Midbrain (tissue), 1 donor: ENCODE data around the gene TK1.
A peak's percentile ranks its signal among the peaks of the same experiment; 100 is the strongest.

Experiments
- DNase-seq: peaks from one replicate; lab custom pipeline; 2025; lab: John Stamatoyannopoulos, UW

Gene TK1

GRCh38 chr17:78133971-78134898 lies 52.6 kb downstream of the TK1 start:
- peak; percentile 31 for DNase-seq

DNA sequence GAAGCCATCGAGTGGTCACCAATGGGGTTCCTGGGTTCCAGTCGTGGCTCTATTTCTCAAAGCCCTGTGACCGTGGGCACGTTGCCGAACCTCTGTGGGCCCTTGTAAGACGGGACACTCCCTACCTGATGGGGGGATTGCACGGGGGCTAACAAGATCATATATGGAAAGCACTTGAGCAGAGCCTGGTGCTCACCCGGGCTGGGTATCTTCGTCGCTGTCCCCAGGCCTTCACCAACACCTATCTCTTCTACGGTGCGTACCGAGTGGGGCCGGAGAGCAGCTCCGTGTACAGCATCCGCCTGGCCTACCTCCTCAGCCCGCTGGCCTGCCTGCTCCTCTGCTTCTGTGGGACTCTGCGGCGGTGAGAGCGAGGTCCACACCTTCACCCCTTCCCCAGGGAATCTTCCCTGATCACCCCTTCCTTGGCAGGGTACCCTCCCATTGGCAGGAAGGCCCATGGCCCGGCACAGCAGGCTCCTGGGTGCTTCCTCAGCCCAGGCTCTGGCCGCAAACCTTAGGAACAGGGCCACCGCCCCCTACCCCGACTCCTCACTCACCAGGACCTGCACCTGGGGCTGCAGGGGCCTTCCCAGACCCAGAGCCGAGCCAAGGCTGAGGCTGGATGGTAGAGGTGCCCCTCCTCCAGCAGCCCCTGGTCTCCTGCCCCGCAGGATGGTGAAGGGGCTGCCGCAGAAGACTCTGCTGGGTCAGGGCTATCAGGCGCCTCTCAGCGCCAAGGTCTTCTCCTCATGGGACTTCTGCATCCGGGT lies 53.5 kb downstream of the TK1 start:
- DNase-seq = no peak

DNA sequence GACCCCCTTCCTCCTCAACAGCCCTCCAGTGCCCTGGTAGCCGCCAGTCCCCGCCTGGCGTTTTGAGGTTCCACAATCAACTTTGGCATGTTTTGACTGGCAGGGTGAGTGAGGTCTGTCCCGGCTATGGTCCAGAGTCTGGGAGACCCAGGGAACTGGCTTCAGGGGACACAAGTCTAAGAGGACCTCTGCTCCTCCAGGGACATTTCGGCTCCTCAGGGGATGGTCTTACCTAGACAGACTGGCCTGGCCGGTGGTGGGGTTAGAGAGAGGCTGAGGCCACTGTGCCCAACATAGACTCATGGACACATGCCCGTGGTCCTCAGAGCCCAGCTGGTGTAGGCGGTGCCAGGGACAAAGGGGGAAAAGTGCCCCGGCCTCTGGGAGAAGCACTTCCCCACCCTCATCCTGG lies 54.1 kb downstream of the TK1 start:
- DNase-seq = no peak

DNA sequence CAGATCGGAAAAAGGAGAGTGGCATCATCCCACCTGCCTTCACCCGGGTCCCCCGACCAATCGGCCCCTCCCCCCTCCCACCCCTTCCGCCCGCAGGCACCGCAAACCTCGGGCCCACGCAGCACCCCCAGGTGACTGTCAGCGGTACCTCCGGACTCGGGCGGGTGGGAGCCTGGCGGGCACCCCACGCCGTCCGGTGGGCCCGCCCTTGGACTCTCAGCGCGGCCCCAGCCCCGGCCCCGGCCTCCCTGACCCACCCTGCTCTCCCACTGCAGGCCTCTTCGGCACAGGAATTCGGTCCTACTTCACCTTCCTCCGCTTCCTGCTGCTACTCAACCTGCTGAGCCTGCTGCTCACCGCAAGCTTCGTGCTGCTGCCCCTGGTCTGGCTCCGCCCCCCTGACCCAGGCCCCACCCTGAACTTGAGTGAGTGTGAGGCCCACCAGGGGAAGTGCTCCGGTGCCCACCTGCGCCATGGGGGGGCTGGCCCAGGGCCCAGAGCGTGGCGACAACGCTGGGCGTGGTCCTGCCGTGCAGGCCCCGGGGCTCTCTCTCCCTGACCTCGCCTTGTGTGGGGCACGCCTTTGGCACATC lies 54.7 kb downstream of the TK1 start:
- DNase-seq = no peak

- peak; percentile 25 for DNase-seq
Measured at GRCh38 chr17:78131172-78132083, 55.4 kb downstream of the TK1 start.

- peak; percentile 29 for DNase-seq
Measured at GRCh38 chr17:78130437-78131101, 56.3 kb downstream of the TK1 start, which contains the start of gene TMC8. TSS of gene TMC8 (plus strand) at chr17:78130771. CDS start at chr17:78131589, 818 bp downstream.

GRCh38 chr17:78130090-78130436 lies 56.8 kb downstream of the TK1 start:
- DNase-seq = no peak

DNA sequence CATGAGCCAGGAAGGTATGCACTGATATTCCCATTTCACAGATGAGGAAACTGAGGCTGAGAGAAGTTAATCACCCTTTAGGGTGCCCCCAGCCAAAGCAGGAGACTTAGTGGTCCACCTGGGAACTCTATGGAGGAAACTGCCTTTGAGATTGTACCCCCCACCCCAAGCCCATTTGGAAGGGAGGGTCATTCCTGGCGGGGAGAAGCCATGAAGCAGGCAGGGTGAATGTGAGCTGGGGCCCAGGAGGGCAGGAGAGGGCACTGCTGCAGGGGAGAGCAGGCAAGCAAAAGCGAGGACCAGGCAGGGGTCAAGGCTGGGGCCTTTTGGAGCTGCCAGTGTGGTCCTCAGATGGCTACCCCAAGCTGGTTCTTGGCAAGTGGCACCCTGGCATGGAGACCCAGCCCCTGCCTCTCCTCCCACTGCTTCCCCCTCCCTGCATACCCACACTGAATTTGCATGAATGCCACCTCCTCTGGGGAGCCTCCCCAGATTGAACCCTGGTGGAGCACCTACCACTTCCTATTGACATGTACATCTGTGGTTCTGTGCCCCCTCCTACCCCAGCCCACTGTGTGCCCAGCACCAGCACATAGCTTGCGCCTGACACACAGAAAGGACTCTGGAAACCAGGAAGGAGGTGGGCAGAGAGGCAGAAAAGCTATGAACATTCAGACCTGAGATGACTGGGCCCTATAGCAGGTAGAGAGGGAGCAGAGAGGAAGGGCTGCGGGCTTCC lies 57.3 kb downstream of the TK1 start:
- no peak for DNase-seq

DNA sequence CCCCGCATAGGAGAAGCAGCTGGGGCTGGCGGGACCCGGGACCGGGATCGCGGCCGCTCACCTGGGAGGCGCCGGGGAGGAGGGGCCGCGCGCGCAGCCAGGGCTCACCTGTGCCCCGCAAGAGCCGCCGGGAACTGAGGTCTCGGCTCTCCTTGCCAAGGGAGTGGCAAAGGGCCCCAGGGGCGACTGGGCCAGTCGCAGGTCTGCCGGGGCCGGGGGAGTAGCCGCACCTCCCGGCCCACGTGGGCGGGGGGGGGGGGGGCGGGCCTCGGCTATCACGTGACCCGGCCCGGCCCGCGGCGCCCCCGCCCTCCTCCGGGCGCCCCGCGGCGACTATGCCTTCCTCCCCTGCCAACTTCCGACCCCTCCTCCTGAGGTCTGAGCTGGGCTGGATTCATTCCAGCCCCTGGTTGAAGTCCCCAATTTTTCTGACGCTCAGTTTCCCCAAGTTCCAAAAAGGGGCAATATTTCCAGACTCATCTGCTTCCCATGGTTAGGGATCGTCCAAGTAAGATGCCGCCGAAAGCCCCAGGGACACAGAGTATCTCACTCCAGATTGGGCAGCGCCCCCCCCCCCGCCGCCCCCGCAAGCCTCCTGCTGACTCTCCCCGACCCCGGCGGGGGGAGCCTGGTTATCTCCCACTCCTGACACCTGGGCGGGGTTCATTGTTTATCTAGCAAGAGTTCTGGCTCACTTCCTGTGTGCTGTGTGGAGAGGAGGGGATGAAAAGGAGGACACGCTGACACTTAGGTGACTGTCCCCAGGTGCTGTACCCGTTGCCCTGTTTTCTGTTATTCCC lies 58.1 kb downstream of the TK1 start, which contains the start of gene TMC6:
TMC6 (minus strand) TSS at position 205 of the 800 bp plus-strand sequence. CDS start 1,923 bp downstream, outside the sequence.
- peak; percentile 56 for DNase-seq

DNA sequence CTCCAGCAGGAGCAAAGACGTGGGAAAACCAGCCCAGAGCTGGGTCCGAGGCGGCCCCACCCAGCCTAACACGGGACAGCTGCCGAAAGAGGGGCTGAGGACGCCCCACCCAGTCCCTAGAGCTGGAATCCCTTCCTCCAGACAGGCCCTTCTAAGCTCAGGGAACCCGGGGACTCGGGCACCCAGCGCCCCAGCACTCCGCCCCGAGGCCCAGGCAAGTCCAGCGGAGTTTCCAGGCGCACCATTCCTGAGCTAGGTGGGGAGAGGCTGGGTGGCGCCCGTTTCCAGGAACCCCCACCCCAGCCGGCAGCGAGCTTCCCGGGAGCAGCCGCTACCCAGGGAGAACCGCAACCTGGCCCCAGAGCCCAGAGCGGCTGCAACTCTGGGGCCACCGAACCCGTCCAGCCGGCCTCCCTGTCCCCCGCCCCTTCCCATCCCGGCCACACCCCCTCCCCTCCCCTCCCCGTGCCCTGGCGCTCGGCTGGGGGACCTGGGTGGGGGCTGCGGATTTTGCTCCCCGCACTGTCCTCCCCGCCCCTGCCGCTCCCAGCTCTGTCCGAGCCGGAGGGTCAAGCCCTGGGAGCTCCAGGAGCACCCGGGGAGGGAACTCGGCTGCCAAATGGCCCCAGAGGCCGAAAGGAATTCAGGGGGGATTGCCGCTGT lies 58.8 kb downstream of the TK1 start:
- DNase-seq = peak; percentile 65

DNA sequence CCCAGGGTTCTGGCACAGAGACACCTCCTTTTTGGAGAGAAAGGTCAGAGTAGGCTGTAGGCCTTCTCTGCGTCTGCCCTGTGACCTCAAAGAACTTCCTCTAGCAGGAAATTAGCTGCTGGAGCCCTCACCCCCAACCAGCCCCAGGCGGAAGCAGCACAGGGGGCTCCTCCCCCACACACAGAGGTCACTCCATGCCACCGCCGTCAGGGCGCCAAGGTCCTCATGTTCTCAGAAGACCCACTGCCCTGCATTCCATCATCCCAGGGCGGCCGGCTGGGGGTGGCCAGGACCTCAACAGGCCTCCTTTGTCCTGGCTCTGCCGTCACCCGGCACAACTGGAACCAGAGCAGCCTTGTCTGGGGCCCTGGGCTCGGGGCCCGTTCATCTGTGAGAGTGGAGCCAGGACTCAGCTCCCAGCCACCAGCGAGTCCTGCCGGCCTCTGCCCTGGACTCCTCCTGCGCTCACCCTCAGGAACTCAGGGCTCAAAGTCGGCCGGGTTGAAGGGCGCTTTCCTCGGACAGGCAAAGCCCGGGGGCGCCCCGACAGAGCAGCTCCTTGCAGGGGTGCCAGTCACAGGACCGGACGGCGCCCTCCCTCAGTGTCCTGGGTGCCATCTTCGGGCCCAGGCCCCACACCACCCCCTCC lies 59.5 kb downstream of the TK1 start:
- DNase-seq = peak; percentile 92

DNA sequence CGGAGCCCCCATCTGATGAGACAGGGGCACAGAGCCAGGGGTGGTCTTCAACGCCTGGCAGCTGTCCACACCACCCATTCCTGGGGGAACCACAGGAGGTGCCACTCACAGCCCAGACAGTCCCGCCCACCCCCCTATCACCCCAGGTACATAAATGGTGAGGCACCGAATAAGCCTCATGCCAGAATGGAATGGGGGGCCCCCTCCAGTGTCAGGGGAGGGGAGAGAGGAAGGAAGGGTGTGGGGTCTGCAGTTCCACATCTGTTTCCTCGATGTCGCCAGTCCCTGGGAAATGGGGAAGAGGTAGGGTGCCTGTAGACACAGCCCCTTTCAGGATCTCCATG lies 60.0 kb downstream of the TK1 start:
- no peak for DNase-seq

GRCh38 chr17:78125976-78126894 lies 60.6 kb downstream of the TK1 start:
- DNase-seq = no peak

DNA sequence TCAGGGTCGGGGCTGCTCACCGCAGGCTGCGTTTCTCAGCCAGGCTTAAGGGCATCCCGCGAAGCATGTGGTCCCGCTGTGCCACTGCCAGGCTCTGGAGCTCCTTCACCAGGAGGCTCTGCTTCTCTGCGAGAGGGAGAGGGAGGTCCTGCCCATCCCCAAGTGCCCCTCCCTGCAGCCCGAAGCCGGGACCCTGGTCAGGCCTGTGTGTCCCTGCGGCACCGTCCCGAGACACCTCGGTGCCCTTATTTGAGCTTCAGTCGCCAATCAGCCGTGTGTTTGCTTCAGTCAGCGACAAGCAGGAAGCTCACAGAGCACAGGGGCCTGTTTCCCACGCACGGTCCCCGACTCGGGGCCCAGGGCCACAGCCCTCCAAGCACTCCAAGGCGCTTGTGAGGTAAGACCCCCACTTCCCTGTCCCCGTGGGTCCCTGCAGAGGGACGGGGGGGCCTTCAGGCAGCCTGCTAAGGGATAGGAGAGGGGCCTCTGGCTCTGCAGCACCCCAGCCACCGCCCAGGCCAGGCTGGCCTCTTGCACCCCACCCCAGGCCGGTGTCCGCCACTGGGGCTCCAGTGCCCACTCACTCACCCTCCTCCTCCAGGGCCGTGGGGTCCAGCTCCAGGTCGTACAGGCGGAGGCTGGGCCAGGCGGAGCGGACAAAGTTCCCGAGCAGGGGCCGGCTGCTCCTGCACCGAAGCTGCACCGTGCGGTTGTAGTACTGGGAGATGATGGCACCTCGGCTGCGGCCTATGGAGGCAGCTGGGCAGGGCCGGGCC lies 61.5 kb downstream of the TK1 start:
- no peak for DNase-seq

DNA sequence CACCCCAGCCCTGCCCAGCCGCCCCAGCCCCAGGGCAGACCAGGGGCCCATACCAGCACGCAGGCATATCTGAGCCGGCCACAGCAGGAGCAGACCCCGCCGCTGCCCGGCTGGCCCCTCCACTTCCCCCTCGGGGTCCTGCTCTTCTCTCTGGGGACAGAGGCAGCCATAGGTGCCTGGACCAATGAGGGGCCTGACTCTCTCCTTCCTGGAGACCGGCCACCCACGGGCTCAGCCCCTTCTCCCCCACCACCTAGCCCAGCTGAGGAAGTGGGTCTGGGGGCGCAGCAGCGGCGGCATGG lies 62.1 kb downstream of the TK1 start:
- DNase-seq = no peak
